Osteoblast (primary cell): ENCODE measurements around the gene DGKD. TPM values are rescaled to one million over a fixed set of nuclear protein-coding genes. Genes with fewer than 3 reads are reported as not detected.

Experiments used
- DNase-seq: peaks from one replicate; pipeline ENCODE4 v3.0.0; 2011; ENCODE audit warnings: low spot score, mixed read lengths; ENCODE audit not compliant: insufficient read length; ENCODE audit errors: missing footprints
- H2AFZ ChIP-seq: 2 replicates; pipeline ENCODE4 v1.6.0; 2011; ENCODE audit warnings: mild to moderate bottlenecking, low read length
- H3K27ac ChIP-seq: 2 replicates; pipeline ENCODE4 v1.5.1; 2011; ENCODE audit warnings: mild to moderate bottlenecking, low read depth, low read length, moderate library complexity
- H3K27me3 ChIP-seq: 2 replicates; pipeline ENCODE4 v1.6.0; 2012; ENCODE audit warnings: mild to moderate bottlenecking, control low read depth, inconsistent platforms, low read length, moderate library complexity; ENCODE audit not compliant: insufficient read depth
- H3K36me3 ChIP-seq: 2 replicates; pipeline ENCODE4 v1.5.1; 2011; ENCODE audit warnings: mild to moderate bottlenecking, low read length, control low read depth, moderate library complexity; ENCODE audit not compliant: insufficient read depth
- H3K4me1 ChIP-seq: 2 replicates; pipeline ENCODE4 v1.5.1; 2011; ENCODE audit warnings: mild to moderate bottlenecking, low read length, control low read depth, moderate library complexity; ENCODE audit not compliant: insufficient read depth
- H3K4me2 ChIP-seq: 2 replicates; pipeline ENCODE4 v1.6.0; 2011; ENCODE audit warnings: mild to moderate bottlenecking, low read length; ENCODE audit not compliant: insufficient read depth
- H3K4me3 ChIP-seq: fragments of 200-600 bp; sonication (generic); 3 replicates; pipeline ENCODE4 v1.5.1; 2012; ENCODE audit warnings: mild to moderate bottlenecking, low read length, inconsistent platforms; ENCODE audit not compliant: insufficient read depth
- H3K79me2 ChIP-seq: 2 replicates; pipeline ENCODE4 v1.6.0; 2012; ENCODE audit warnings: mild to moderate bottlenecking, low read length, control low read depth, inconsistent platforms; ENCODE audit not compliant: insufficient read depth
- H3K9me3 ChIP-seq: 2 replicates; pipeline ENCODE4 v1.5.1; 2011; ENCODE audit warnings: low read depth, low read length, control low read depth
- H4K20me1 ChIP-seq: 2 replicates; pipeline ENCODE4 v1.6.0; 2012; ENCODE audit warnings: mild to moderate bottlenecking, low read length, control low read depth; ENCODE audit not compliant: insufficient read depth
- CTCF ChIP-seq: IDR thresholded peaks from 2 replicates; pipeline ENCODE4 v1.5.1; 2011; ENCODE audit warnings: mild to moderate bottlenecking, low read depth, low read length, moderate library complexity; ENCODE audit errors: extremely low read depth
- total RNA-seq: library from RNA; depleted of rRNA; stranded (reverse); fragments of >200 nt; gene quantifications from 2 replicates; pipeline ENCODE4 v1.2.3, GENCODE V29; 2012

DGKD gene
- total RNA-seq, 1 donor, result 6.5 TPM

GRCh38 chr2:233363744-233364235 lies 9.5 kb downstream of the DGKD start:
- Histone ChIP-seq H3K9me3 (no peaks in the 10 kb centered on the region), H3K27ac (no peak overlapping the region), H3K4me1 (no peaks in the 10 kb centered on the region), H3K79me2 (peaks cover 6% of the 10 kb centered on the region), H3K4me2 (no peak overlapping the region), H2AFZ (no peak overlapping the region), H4K20me1 (peaks cover under 1% of the 10 kb centered on the region), H3K36me3 (no peaks in the 10 kb centered on the region), H3K27me3 (no peaks in the 10 kb centered on the region), H3K4me3 (no peak overlapping the region)
- TF ChIP-seq CTCF, result no peak
- DNase-seq, result no peak

- Histone ChIP-seq H2AFZ (no peak overlapping the region), H3K79me2 (no peaks in the 10 kb centered on the region), H3K9me3 (no peaks in the 10 kb centered on the region), H3K4me1 (no peaks in the 10 kb centered on the region), H3K36me3 (no peaks in the 10 kb centered on the region), H3K4me2 (no peak overlapping the region), H4K20me1 (no peaks in the 10 kb centered on the region), H3K27me3 (no peaks in the 10 kb centered on the region), H3K4me3 (no peak overlapping the region), H3K27ac (no peak overlapping the region)
- TF ChIP-seq CTCF, result no peak
- no peak for DNase-seq
These were observed 11.7 kb downstream of the DGKD start for GRCh38 chr2:233365861-233366520.

- Histone ChIP-seq H3K4me1 (no peaks in the 10 kb centered on the region), H3K27me3 (no peaks in the 10 kb centered on the region), H3K4me3 (no peak overlapping the region), H2AFZ (no peak overlapping the region), H3K4me2 (no peak overlapping the region), H3K27ac (no peak overlapping the region), H4K20me1 (no peaks in the 10 kb centered on the region), H3K36me3 (no peaks in the 10 kb centered on the region), H3K9me3 (no peaks in the 10 kb centered on the region), H3K79me2 (no peaks in the 10 kb centered on the region)
- no peak for TF ChIP-seq CTCF
- no peak for DNase-seq
These were observed 13.3 kb downstream of the DGKD start for GRCh38 chr2:233367586-233367985.

GRCh38 chr2:233368756-233369155 lies 14.5 kb downstream of the DGKD start:
- Histone ChIP-seq H3K27me3 (no peaks in the 10 kb centered on the region), H4K20me1 (no peaks in the 10 kb centered on the region), H2AFZ (no peak overlapping the region), H3K79me2 (no peaks in the 10 kb centered on the region), H3K4me2 (no peak overlapping the region), H3K36me3 (no peaks in the 10 kb centered on the region), H3K9me3 (no peaks in the 10 kb centered on the region), H3K4me1 (no peaks in the 10 kb centered on the region), H3K4me3 (no peak overlapping the region), H3K27ac (no peak overlapping the region)
- DNase-seq, result no peak
- TF ChIP-seq CTCF, result no peak
